Natural killer cell (primary cell): ENCODE results near the gene CUX1. TPM values are rescaled to one million over a fixed set of nuclear protein-coding genes. Genes with fewer than 3 reads are reported as not detected.

Experiments used
- ATAC-seq, 3 donors: fragments of 150-1000 bp in 2 of 3; fragments of 200-7000 bp in 1 of 3; cut with Tn5 transposase; 1 replicate in 1 of 3; 2 replicates in 2 of 3; pipeline ENCODE4 v1.10.0; 2021; ENCODE audit warnings: mild to moderate bottlenecking in 2 of 3, moderate library complexity in 2 of 3
- DNase-seq, 2 donors: peaks; one replicate each; pipeline versions ENCODE4 v3.0.0 to v3.0.0-alpha.2; 2013 to 2021; ENCODE audit warnings: mixed read lengths in 1 of 2
- H3K27ac ChIP-seq: one replicate; pipeline ENCODE4 v1.5.1; 2013; ENCODE audit warnings: mild to moderate bottlenecking, low read length
- H3K27me3 ChIP-seq: one replicate; pipeline ENCODE4 v1.6.1; 2013; ENCODE audit warnings: low read length; ENCODE audit not compliant: control insufficient read depth, insufficient read depth
- H3K36me3 ChIP-seq: one replicate; pipeline ENCODE4 v1.6.1; 2013; ENCODE audit warnings: low read length; ENCODE audit not compliant: control insufficient read depth, insufficient read depth
- H3K4me1 ChIP-seq: one replicate; pipeline ENCODE4 v1.6.1; 2013; ENCODE audit warnings: low read length; ENCODE audit not compliant: control insufficient read depth, insufficient read depth
- H3K4me3 ChIP-seq: one replicate; pipeline ENCODE4 v1.5.1; 2013; ENCODE audit warnings: low read length
- H3K9me3 ChIP-seq: one replicate; pipeline ENCODE4 v1.6.1; 2013; ENCODE audit warnings: low read length; ENCODE audit not compliant: control insufficient read depth, insufficient read depth
- H3K27ac Mint-ChIP-seq, 2 donors: one replicate each; pipeline ENCODE4 v1.8.0; 2022; ENCODE audit warnings: mild to moderate bottlenecking in 2 of 2, mixed read lengths in 2 of 2, moderate library complexity in 1 of 2
- H3K27me3 Mint-ChIP-seq, 2 donors: one replicate each; pipeline ENCODE4 v1.8.0; 2022; ENCODE audit warnings: low read depth in 2 of 2, mixed read lengths in 2 of 2
- H3K36me3 Mint-ChIP-seq: one replicate; pipeline ENCODE4 v1.8.0; 2022; ENCODE audit warnings: mixed read lengths
- H3K4me1 Mint-ChIP-seq, 2 donors: one replicate each; pipeline ENCODE4 v1.8.0; 2022; ENCODE audit warnings: mixed read lengths in 2 of 2
- H3K4me3 Mint-ChIP-seq: one replicate; pipeline ENCODE4 v1.8.0; 2022; ENCODE audit warnings: mild to moderate bottlenecking, moderate library complexity, mixed read lengths
- H3K9me3 Mint-ChIP-seq, 2 donors: one replicate each; pipeline ENCODE4 v1.8.0; 2022; ENCODE audit warnings: mixed read lengths in 2 of 2
- CTCF ChIP-seq: fragments of 200-600 bp; IDR thresholded peaks from one replicate; pipeline ENCODE4 v1.8.0; 2022; ENCODE audit warnings: antibody characterized with exemption
- WGBS: methylation state at CpG from one replicate; pipeline ENCODE4 v1.1.7; 2013; ENCODE audit warnings: missing lambda C conversion rate; ENCODE audit not compliant: insufficient coverage; 5-methylcytosine and 5-hydroxymethylcytosine counted together
- intact Hi-C: fragments of 100-400 bp; cut with micrococcal nuclease; formaldehyde crosslinking; loops from one replicate; pipeline ENCODE4 v1.14.2; 2022
- total RNA-seq, 4 donors: library from RNA; stranded (reverse); fragments of 120-200 nt in 1 of 4; gene quantifications; one replicate each; pipeline versions ENCODE4 v1.2.3 to v1.2.4, GENCODE V29; 2013 to 2022

The CUX1 gene
- total RNA-seq, 3 donors from 2014 or later (not counting 1 experiment from before 2014, with no cell fraction given) = 59.8 to 77.4 (median 73.6) TPM

GRCh38 chr7:101996131-101996691, 178.8 kb downstream of the CUX1 start:
- no peak for ATAC-seq
- Mint-ChIP-seq H3K4me1 (peaks cover 12 to 42% of the 10 kb centered on the region in 2 donors), H3K4me3 (no peak overlapping the region), H3K27me3 (no peaks in the 10 kb centered on the region), H3K9me3 (no peaks in the 10 kb centered on the region), H3K27ac (no peak overlapping the region), H3K36me3 (no peaks in the 10 kb centered on the region)
- Histone ChIP-seq H3K27ac (no peak overlapping the region), H3K9me3 (no peaks in the 10 kb centered on the region), H3K36me3 (no peaks in the 10 kb centered on the region), H3K27me3 (no peaks in the 10 kb centered on the region), H3K4me3 (no peak overlapping the region), H3K4me1 (peaks cover 6% of the 10 kb centered on the region)
- WGBS = 77% methylated on average over 10 of the region's 10 CpGs
- no peak for DNase-seq
- intact Hi-C loops = no loop called here
- no peak for TF ChIP-seq CTCF

- Mint-ChIP-seq H3K9me3 (no peaks in the 10 kb centered on the region), H3K36me3 (no peaks in the 10 kb centered on the region), H3K27me3 (no peaks in the 10 kb centered on the region), H3K4me3 (no peak overlapping the region), H3K27ac (no peak overlapping the region), H3K4me1 (peaks cover 11 to 36% of the 10 kb centered on the region in 2 donors)
- H3K9me3 ChIP-seq = no peaks in the 10 kb centered on the region
- intact Hi-C loops = no loop called here
- ATAC-seq (no peak), DNase-seq (no peak)
- H3K36me3 ChIP-seq = no peaks in the 10 kb centered on the region
- TF ChIP-seq CTCF = no peak
- no peaks in the 10 kb centered on the region for H3K27me3 ChIP-seq
- no peak overlapping the region for H3K4me3 ChIP-seq
- peaks cover 4% of the 10 kb centered on the region for H3K4me1 ChIP-seq
- H3K27ac ChIP-seq = no peak overlapping the region
- WGBS = 97% methylated on average over 16 of the region's 16 CpGs
These were observed 179.4 kb downstream of the CUX1 start for GRCh38 chr7:101996876-101997275.

GRCh38 chr7:101998029-101998905, 180.8 kb downstream of the CUX1 start:
- Mint-ChIP-seq H3K4me1 (peaks cover 11 to 30% of the 10 kb centered on the region in 2 donors), H3K4me3 (no peak overlapping the region), H3K27ac (no peak overlapping the region), H3K27me3 (no peaks in the 10 kb centered on the region), H3K9me3 (no peaks in the 10 kb centered on the region), H3K36me3 (no peaks in the 10 kb centered on the region)
- Histone ChIP-seq H3K4me1 (peaks cover 4% of the 10 kb centered on the region), H3K27me3 (no peaks in the 10 kb centered on the region), H3K36me3 (no peaks in the 10 kb centered on the region), H3K9me3 (no peaks in the 10 kb centered on the region), H3K4me3 (no peak overlapping the region), H3K27ac (no peak overlapping the region)
- DNase-seq (no peak), ATAC-seq (peak in 1 of 3 donors; percentile 41)
- intact Hi-C loops = no loop called here
- no peak for TF ChIP-seq CTCF
- 75% methylated on average over 20 of the region's 24 CpGs for WGBS
